Calu3 (cell line): Measurements from ENCODE around the gene TMEM161A. TPM values are rescaled to one million over a fixed set of nuclear protein-coding genes. Genes with fewer than 3 reads are reported as not detected.

Source experiments
- BruUV-seq: library from RNA; stranded (reverse); fragments of 400-500 nt; replicated peaks from 2 replicates; lab custom pipeline; 2021; lab: Mats Ljungman, UMichigan
- CTCF ChIA-PET: fragments of 300-600 bp; sonication (Branson Sonifier 250); formaldehyde crosslinking; loops from one replicate; lab custom pipeline; 2022; ENCODE audit warnings: antibody characterized with exemption; lab: Charles Lee
- DNase-seq: peaks from one replicate; pipeline ENCODE4 v3.0.0; 2022
- H3K27ac Mint-ChIP-seq: one replicate; pipeline ENCODE4 v1.8.0; 2022; ENCODE audit warnings: mixed read lengths; ENCODE audit not compliant: unreplicated experiment
- H3K27me3 Mint-ChIP-seq: one replicate; pipeline ENCODE4 v1.8.0; 2022; ENCODE audit warnings: mixed read lengths; ENCODE audit not compliant: unreplicated experiment
- H3K36me3 Mint-ChIP-seq: one replicate; pipeline ENCODE4 v1.8.0; 2022; ENCODE audit warnings: mild to moderate bottlenecking, moderate library complexity, mixed read lengths; ENCODE audit not compliant: insufficient read depth, unreplicated experiment
- H3K4me1 Mint-ChIP-seq: one replicate; pipeline ENCODE4 v1.8.0; 2022; ENCODE audit warnings: mild to moderate bottlenecking, low read depth, mixed read lengths; ENCODE audit not compliant: unreplicated experiment
- H3K4me3 Mint-ChIP-seq: one replicate; pipeline ENCODE4 v1.8.0; 2022; ENCODE audit warnings: mild to moderate bottlenecking, low read depth, moderate library complexity, mixed read lengths; ENCODE audit not compliant: unreplicated experiment
- H3K9me3 Mint-ChIP-seq: one replicate; pipeline ENCODE4 v1.8.0; 2022; ENCODE audit warnings: low read depth, mixed read lengths; ENCODE audit not compliant: unreplicated experiment
- intact Hi-C: fragments of 100-400 bp; cut with micrococcal nuclease; formaldehyde crosslinking; loops from one replicate; pipeline ENCODE4 v1.10.0; 2022; ENCODE audit not compliant: unreplicated experiment
- total RNA-seq: library from RNA; stranded (reverse); gene quantifications from 2 replicates; pipeline ENCODE4 v1.2.3, GENCODE V29; 2022
- TF ChIP-seq, protein P1 (sequence below): fragments of 200-600 bp; IDR thresholded peaks from one replicate; pipeline ENCODE4 v1.8.0; 2022; ENCODE audit warnings: antibody characterized with exemption; ENCODE audit not compliant: unreplicated experiment

Gene TMEM161A
- total RNA-seq, 1 experiment from 2014 or later = 28.9 TPM

GRCh38 chr19:19076476-19076875 lies 61.8 kb downstream of the TMEM161A start:
- Mint-ChIP-seq H3K27me3 (no peaks in the 10 kb centered on the region), H3K27ac (no peak overlapping the region), H3K36me3 (no peaks in the 10 kb centered on the region), H3K4me1 (no peaks in the 10 kb centered on the region), H3K4me3 (no peak overlapping the region), H3K9me3 (no peaks in the 10 kb centered on the region)
- no peak for DNase-seq
- TF ChIP-seq, protein P1, sequence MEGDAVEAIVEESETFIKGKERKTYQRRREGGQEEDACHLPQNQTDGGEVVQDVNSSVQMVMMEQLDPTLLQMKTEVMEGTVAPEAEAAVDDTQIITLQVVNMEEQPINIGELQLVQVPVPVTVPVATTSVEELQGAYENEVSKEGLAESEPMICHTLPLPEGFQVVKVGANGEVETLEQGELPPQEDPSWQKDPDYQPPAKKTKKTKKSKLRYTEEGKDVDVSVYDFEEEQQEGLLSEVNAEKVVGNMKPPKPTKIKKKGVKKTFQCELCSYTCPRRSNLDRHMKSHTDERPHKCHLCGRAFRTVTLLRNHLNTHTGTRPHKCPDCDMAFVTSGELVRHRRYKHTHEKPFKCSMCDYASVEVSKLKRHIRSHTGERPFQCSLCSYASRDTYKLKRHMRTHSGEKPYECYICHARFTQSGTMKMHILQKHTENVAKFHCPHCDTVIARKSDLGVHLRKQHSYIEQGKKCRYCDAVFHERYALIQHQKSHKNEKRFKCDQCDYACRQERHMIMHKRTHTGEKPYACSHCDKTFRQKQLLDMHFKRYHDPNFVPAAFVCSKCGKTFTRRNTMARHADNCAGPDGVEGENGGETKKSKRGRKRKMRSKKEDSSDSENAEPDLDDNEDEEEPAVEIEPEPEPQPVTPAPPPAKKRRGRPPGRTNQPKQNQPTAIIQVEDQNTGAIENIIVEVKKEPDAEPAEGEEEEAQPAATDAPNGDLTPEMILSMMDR = no peak
- no TSS peak for BruUV-seq
- CTCF ChIA-PET = no interaction called here
- intact Hi-C loops = no loop called here

DNA sequence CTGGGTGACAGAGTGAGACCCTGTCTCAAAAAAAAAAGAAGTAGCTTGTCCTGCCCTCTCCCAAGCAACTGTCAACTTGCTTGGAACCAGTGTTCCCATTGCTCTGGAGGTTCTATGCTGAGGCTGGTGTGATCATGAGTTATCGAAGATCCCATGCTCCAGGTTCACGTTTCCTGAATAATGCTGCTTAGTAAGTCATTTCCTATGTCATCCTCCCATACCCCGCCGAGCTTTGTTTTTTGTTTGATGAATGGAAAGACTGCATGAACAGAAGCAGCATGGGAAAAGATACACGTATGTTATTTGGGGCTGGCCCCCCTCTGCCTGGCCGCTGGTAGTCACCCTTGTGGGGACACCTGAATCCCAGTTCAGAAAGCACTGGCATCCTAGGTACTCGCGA lies 63.2 kb downstream of the TMEM161A start:
- H3K9me3 Mint-ChIP-seq = no peaks in the 10 kb centered on the region
- H3K27me3 Mint-ChIP-seq = no peaks in the 10 kb centered on the region
- no peak for DNase-seq
- intact Hi-C loops = no loop called here
- TF ChIP-seq, protein P1 = no peak
- no peak overlapping the region for H3K27ac Mint-ChIP-seq
- no peaks in the 10 kb centered on the region for H3K4me1 Mint-ChIP-seq
- CTCF ChIA-PET = no interaction called here
- no peak overlapping the region for H3K4me3 Mint-ChIP-seq
- H3K36me3 Mint-ChIP-seq = no peaks in the 10 kb centered on the region
- BruUV-seq = no TSS peak

GRCh38 chr19:19074196-19074882 lies 63.9 kb downstream of the TMEM161A start:
- TF ChIP-seq, protein P1 = no peak

DNA sequence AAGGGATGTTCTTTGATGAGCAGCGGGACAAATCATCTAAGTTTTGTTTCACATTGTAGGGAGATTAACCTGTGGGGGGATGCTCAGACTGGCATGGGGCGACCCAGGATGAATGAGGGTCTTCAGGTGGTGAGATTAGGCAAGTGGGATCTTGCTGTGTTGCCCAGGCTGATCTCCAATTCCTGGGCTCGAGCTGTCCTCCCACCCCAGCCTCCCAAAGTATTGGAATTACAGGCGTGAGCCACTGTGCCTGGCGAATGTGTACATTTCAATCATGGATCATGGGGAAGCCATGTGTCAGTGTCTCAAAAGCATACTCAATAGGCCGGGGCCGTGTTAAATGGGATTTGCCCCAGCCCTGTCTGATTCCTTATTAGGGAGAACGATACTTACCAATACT lies 66.4 kb downstream of the TMEM161A start:
- TF ChIP-seq, protein P1 = no peak
- no peak overlapping the region for H3K4me3 Mint-ChIP-seq
- no peaks in the 10 kb centered on the region for H3K27me3 Mint-ChIP-seq
- CTCF ChIA-PET = interaction anchor here (0.6 kb wide), 1 partner anchor 274 kb away, joined by 4 read pairs; no protein-coding TSS in a partner anchor
- no peak overlapping the region for H3K27ac Mint-ChIP-seq
- no peaks in the 10 kb centered on the region for H3K9me3 Mint-ChIP-seq
- BruUV-seq = no TSS peak
- no peak for DNase-seq
- intact Hi-C loops = no loop called here
- H3K36me3 Mint-ChIP-seq = no peaks in the 10 kb centered on the region
- H3K4me1 Mint-ChIP-seq = no peaks in the 10 kb centered on the region

More at GRCh38 chr19:19074196-19074882, 63.9 kb downstream of the TMEM161A start:
- Mint-ChIP-seq H3K4me3 (no peak overlapping the region), H3K27ac (no peak overlapping the region), H3K36me3 (no peaks in the 10 kb centered on the region), H3K9me3 (no peaks in the 10 kb centered on the region), H3K27me3 (no peaks in the 10 kb centered on the region), H3K4me1 (no peaks in the 10 kb centered on the region)
- intact Hi-C loops = no loop called here
- CTCF ChIA-PET = no interaction called here
- no TSS peak for BruUV-seq
- DNase-seq = no peak

Other genes starting within 250 kb of the TMEM161A start
- gene CERS1, start 242.3 kb downstream of the TMEM161A start, total RNA-seq = 3.6 and 4.4 TPM in 2 replicates
- 137 and 143 TPM in 2 replicates for gene COPE, start 219.1 kb downstream of the TMEM161A start, total RNA-seq
- gene DDX49, start 218.8 kb downstream of the TMEM161A start, total RNA-seq = 34.4 and 37.3 TPM in 2 replicates
- 19.0 and 20.2 TPM in 2 replicates for gene HOMER3, start 197.3 kb downstream of the TMEM161A start, total RNA-seq
- gene SUGP2, start 105.0 kb downstream of the TMEM161A start, total RNA-seq = 67.1 and 77.2 TPM in 2 replicates
- 24.0 and 24.6 TPM in 2 replicates for gene ARMC6, start 104.9 kb downstream of the TMEM161A start, total RNA-seq
- gene SLC25A42, start 74.5 kb downstream of the TMEM161A start, total RNA-seq = 5.7 and 7.1 TPM in 2 replicates
- gene MEF2B, start 31.8 kb upstream of the TMEM161A start, total RNA-seq = 1.7 and 2.3 TPM in 2 replicates
- gene BORCS8, start 53.7 kb upstream of the TMEM161A start, total RNA-seq = 24.0 and 26.3 TPM in 2 replicates
- 63.2 and 66.5 TPM in 2 replicates for gene RFXANK, start 53.8 kb upstream of the TMEM161A start, total RNA-seq
- 20.6 and 23.2 TPM in 2 replicates for gene NR2C2AP, start 64.9 kb upstream of the TMEM161A start, total RNA-seq
- not detected in 2 replicates for gene NCAN, start 73.5 kb upstream of the TMEM161A start, total RNA-seq
- not detected in 2 replicates for gene TM6SF2, start 134.8 kb upstream of the TMEM161A start, total RNA-seq
- gene SUGP1, start 182.0 kb upstream of the TMEM161A start, total RNA-seq = 38.9 and 41.3 TPM in 2 replicates
- gene MAU2, start 182.4 kb upstream of the TMEM161A start, total RNA-seq = 39.5 and 41.3 TPM in 2 replicates